HCT116 (cell line): ENCODE measurements around the gene SLC22A13. TPM values are rescaled to one million over a fixed set of nuclear protein-coding genes. Genes with fewer than 3 reads are reported as not detected.

Source experiments
- total RNA-seq: library from RNA; stranded (reverse); gene quantifications from one replicate; pipeline ENCODE4 v1.2.1, GENCODE V29; 2021; ENCODE audit not compliant: unreplicated experiment

The SLC22A13 gene
- total RNA-seq, 1 experiment from 2014 or later = 0.47 TPM

Other genes starting within 250 kb of the SLC22A13 start
- 15.9 TPM for gene PLCD1, start 236.2 kb upstream of the SLC22A13 start, total RNA-seq
- 0.61 TPM for gene DLEC1, start 226.6 kb upstream of the SLC22A13 start, total RNA-seq
- 49.0 TPM for gene ACAA1, start 128.7 kb upstream of the SLC22A13 start, total RNA-seq
- gene MYD88, start 127.2 kb upstream of the SLC22A13 start, total RNA-seq = 14.8 TPM
- 35.1 TPM for gene OXSR1, start 100.3 kb upstream of the SLC22A13 start, total RNA-seq
- 0.22 TPM for gene SLC22A14, start 16.5 kb downstream of the SLC22A13 start, total RNA-seq
- gene XYLB, start 81.0 kb downstream of the SLC22A13 start, total RNA-seq = 14.0 TPM
- 18.3 TPM for gene ACVR2B, start 188.1 kb downstream of the SLC22A13 start, total RNA-seq
- gene EXOG, start 230.5 kb downstream of the SLC22A13 start, total RNA-seq = 8.3 TPM